Measurements from ENCODE around the gene BRD1.

Gene BRD1

DNA sequence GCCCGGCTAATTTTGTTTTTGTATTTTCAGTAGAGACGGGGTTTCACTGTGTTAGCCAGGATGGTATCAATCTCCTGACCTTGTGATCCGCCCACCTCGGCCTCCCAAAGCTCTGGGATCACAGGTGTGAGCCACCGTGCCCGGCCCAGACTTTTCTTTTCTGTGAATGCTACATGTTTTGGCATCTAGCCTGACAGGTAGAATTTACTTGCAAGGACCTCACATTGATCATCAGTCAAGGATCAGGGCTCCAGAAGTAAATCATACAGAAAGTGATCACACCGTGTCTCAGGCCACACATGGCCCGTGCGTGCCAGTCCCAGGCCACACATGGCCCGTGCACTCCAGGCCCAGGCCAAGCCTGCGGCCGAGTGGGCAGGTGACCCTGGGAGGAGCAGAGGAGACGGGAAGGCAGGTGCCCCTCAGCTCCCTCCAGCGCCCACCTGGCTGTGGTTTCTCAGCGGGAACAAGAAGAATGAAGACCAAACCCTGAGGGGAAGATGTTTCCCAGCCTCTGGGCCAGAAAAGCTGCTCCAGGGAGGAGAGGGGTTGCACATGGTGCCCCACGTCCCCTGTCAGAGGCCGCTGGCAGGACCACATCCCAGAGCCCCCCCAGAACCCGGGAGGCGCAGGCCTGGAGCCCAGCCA lies 76.2 kb downstream of the BRD1 start:
- DNase-seq (ENCODE audit: extremely low read depth, insufficient read length): no peak
- Histone ChIP-seq H3K4me3 (replicated peaks; ENCODE audit: low read depth, low read length) (no peak overlapping the region), H3K36me3 (ENCODE audit: control insufficient read depth, insufficient read depth, low read length) (no peaks in the 10 kb centered on the region), H3K27me3 (replicated peaks; ENCODE audit: control insufficient read depth, insufficient read depth, low read length) (no peaks in the 10 kb centered on the region)
- TF ChIP-seq, protein P1, sequence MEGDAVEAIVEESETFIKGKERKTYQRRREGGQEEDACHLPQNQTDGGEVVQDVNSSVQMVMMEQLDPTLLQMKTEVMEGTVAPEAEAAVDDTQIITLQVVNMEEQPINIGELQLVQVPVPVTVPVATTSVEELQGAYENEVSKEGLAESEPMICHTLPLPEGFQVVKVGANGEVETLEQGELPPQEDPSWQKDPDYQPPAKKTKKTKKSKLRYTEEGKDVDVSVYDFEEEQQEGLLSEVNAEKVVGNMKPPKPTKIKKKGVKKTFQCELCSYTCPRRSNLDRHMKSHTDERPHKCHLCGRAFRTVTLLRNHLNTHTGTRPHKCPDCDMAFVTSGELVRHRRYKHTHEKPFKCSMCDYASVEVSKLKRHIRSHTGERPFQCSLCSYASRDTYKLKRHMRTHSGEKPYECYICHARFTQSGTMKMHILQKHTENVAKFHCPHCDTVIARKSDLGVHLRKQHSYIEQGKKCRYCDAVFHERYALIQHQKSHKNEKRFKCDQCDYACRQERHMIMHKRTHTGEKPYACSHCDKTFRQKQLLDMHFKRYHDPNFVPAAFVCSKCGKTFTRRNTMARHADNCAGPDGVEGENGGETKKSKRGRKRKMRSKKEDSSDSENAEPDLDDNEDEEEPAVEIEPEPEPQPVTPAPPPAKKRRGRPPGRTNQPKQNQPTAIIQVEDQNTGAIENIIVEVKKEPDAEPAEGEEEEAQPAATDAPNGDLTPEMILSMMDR (IDR thresholded peaks at IDR 0.05; ENCODE audit: insufficient read depth, low read length, poor library complexity, severe bottlenecking): no peak

DNA sequence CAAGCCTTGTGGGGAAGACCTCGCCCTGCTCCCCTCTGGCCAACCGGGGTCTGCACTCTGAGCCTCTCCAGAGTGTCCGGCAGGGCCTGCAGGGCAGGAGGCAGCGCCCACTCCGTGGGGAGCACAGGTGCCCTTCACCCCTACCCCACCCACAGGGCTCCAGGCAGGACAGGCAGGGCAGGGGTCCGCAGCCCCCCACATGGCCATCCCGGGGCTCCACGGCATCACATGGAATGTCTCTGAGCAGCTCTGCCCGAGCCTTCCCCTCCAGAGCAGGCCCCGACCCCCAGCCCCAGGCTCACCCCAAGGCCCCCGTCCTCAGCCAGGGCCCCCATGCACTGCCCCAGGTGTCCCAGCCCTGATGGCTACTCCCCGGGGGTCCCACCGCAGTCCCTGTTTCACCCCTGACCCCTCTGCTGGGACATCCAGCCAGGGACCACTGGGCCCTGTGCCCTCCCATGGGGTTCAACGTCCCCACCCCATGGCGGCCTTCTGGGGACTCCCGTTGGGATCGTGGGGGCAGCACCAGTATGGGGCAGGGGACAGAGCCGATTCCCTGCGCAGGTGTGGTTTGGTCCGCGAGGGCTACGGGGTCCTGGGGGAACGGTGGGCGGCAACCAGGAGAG lies 77.7 kb downstream of the BRD1 start:
- H3K27me3 ChIP-seq (replicated peaks; ENCODE audit: control insufficient read depth, insufficient read depth, low read length): no peaks in the 10 kb centered on the region
- H3K36me3 ChIP-seq (ENCODE audit: control insufficient read depth, insufficient read depth, low read length): no peaks in the 10 kb centered on the region
- DNase-seq (ENCODE audit: extremely low read depth, insufficient read length): no peak
- TF ChIP-seq, protein P1 (IDR thresholded peaks at IDR 0.05; ENCODE audit: insufficient read depth, low read length, poor library complexity, severe bottlenecking): no peak
- H3K4me3 ChIP-seq (replicated peaks; ENCODE audit: low read depth, low read length): no peak overlapping the region

DNA sequence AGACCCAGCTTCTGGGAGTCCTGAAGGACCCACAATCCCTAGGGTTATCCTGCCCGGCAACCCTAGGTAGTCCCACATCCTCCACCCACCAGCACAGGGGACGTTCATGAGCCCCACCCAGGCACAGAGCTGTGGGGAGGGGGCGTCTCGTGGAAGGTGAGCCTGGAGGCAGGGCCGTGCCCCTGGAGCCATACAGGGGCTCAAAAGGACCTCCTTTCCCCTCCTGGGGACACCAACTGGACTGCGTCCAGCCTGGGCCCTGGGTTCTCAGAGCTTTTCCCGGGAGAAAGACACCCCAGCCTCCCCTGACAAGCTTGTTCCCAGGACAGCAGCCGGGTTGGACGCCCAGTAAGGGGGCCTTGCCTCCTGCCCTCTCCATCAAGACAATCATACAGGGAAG lies 78.4 kb downstream of the BRD1 start:
- Histone ChIP-seq H3K27me3 (replicated peaks; ENCODE audit: control insufficient read depth, insufficient read depth, low read length) (no peaks in the 10 kb centered on the region), H3K4me3 (replicated peaks; ENCODE audit: low read depth, low read length) (no peak overlapping the region), H3K36me3 (ENCODE audit: control insufficient read depth, insufficient read depth, low read length) (no peaks in the 10 kb centered on the region)
- TF ChIP-seq, protein P1 (IDR thresholded peaks at IDR 0.05; ENCODE audit: insufficient read depth, low read length, poor library complexity, severe bottlenecking): no peak
- DNase-seq (ENCODE audit: extremely low read depth, insufficient read length): no peak

DNA sequence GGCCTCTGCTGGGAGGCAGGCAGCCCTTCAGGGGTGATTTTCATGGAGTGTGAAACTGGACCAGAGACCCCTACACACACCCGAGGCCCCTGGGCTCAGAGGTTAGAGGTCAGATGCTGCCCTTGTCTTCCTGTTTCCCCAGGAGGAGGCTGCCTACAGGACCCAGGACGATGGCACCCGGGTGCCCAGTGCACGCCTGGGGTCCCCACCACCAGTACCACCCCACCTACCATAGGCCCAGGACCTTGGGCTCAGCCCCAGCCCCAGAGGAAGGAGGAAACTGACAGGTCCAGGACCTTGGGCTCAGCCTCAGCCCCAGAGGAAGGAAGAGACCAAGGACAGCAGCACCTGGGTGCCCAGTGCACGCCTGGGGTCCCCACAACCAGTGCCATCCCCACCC lies 79.2 kb downstream of the BRD1 start:
- no peaks in the 10 kb centered on the region for H3K36me3 ChIP-seq (ENCODE audit: control insufficient read depth, insufficient read depth, low read length)
- DNase-seq (ENCODE audit: extremely low read depth, insufficient read length): no peak
- H3K27me3 ChIP-seq (replicated peaks; ENCODE audit: control insufficient read depth, insufficient read depth, low read length): no peaks in the 10 kb centered on the region
- TF ChIP-seq, protein P1 (IDR thresholded peaks at IDR 0.05; ENCODE audit: insufficient read depth, low read length, poor library complexity, severe bottlenecking): no peak
- no peak overlapping the region for H3K4me3 ChIP-seq (replicated peaks; ENCODE audit: low read depth, low read length)

DNA sequence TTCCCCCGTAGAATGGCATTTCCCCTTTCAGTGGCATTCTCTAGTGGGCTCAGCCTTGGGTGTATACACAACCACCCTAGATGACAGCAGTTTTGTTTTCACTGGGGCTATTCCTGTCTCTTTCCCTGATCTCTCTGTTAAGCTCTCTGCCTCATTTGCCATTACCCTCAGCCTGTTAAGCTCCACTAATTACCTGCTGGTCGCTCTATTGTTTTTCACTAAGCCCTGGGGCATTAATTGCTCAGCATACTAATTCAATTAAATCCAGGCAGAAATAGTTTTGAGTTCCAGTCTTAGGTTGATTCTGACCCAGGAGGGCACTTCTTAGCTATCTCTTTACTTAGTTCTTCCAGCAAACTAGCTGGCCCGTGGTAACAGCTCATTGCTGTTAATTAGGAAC lies 80.0 kb downstream of the BRD1 start:
- no peak overlapping the region for H3K4me3 ChIP-seq (replicated peaks; ENCODE audit: low read depth, low read length)
- no peaks in the 10 kb centered on the region for H3K27me3 ChIP-seq (replicated peaks; ENCODE audit: control insufficient read depth, insufficient read depth, low read length)
- TF ChIP-seq, protein P1 (IDR thresholded peaks at IDR 0.05; ENCODE audit: insufficient read depth, low read length, poor library complexity, severe bottlenecking): no peak
- no peak for DNase-seq (ENCODE audit: extremely low read depth, insufficient read length)
- no peaks in the 10 kb centered on the region for H3K36me3 ChIP-seq (ENCODE audit: control insufficient read depth, insufficient read depth, low read length)
